ENCODE results near the gene SLC38A3. TPM values are rescaled to one million over a fixed set of nuclear protein-coding genes. Genes with fewer than 3 reads are reported as not detected.
"Not testable (repeated sequence)": the region's sequence is repeated elsewhere in the genome, so short reads cannot be mapped to it uniquely, and the experiment has no call there.

SLC38A3 gene
- total RNA-seq, 5 donors from 2014 or later (not counting 1 experiment from before 2014, with no cell fraction given) = 0.29 to 0.98 (median 0.44) TPM; not detected in 1

DNA sequence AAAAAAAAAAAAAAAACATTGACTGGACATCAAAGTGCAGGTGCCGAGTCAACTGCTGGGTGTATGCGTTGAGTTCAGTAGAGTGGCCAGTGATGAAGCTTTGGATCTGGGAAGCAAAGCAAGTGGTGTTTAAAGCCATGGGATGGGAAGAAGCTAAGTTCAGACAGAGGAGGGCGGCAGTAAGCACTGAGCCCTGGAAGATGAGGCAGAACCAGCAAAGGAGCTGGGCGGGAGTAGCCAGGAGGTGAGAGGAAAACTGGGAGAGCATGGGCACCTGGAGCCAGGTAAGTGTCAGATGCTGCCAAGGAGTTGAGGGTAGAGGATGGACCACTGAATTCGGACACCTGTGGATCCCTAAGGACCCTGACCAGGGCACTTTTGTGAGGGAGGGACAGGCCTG lies 19.6 kb downstream of the SLC38A3 start:
- H3K4me1 Mint-ChIP-seq = peaks cover 18 to 26% (median 26%) of the 10 kb centered on the region in 3 donors
- H3K4me1 ChIP-seq (ENCODE audit: control insufficient read depth in 1 of 2, extremely low read depth in 1 of 2, insufficient read depth in 2 of 2, low read length in 2 of 2) = peaks cover 0 to 45% of the 10 kb centered on the region in 2 experiments
- H3K4me3 ChIP-seq (ENCODE audit: control insufficient read depth in 1 of 2, extremely low read depth in 1 of 2, low read length in 1 of 2) = no peak overlapping the region
- peaks cover 0 to 13% of the 10 kb centered on the region in 2 experiments for H3K27me3 ChIP-seq (replicated peaks in 1 of 2; ENCODE audit: control insufficient read depth in 2 of 2, extremely low read depth in 1 of 2, insufficient read depth in 2 of 2, low read length in 1 of 2)
- no peak overlapping the region for H3K27ac Mint-ChIP-seq
- H3K27me3 Mint-ChIP-seq = peaks cover 0 to 3% of the 10 kb centered on the region in 2 donors
- POLR2A ChIA-PET = interaction anchor here in 1 of 2 donors (0.6 kb wide), 1 partner anchor 103 kb away, joined by 4 read pairs; no protein-coding TSS in a partner anchor
- H3K27ac ChIP-seq (ENCODE audit: low read length) = no peak overlapping the region
- ATAC-seq (replicated peaks in 1 of 4) (no peak), DNase-seq (no peak)
- no peaks in the 10 kb centered on the region for H3K36me3 ChIP-seq (ENCODE audit: control insufficient read depth in 2 of 2, extremely low read depth in 1 of 2, insufficient read depth in 1 of 2, low read length in 1 of 2)
- no peaks in the 10 kb centered on the region for H3K36me3 Mint-ChIP-seq
- H3K4me3 Mint-ChIP-seq = peak overlapping the region in 1 of 3 donors; percentile 14
- WGBS (ENCODE audit: insufficient coverage) = 88% methylated on average over 5 of the region's 5 CpGs
- CTCF ChIA-PET = interaction anchor here (0.7 to 5.5 kb wide), 8 partner anchors 9 to 613 kb away, joined by 3 to 60 read pairs (median 7); no protein-coding TSS in a partner anchor
- no peaks in the 10 kb centered on the region for H3K9me3 Mint-ChIP-seq
- H3K9me3 ChIP-seq = no peaks in the 10 kb centered on the region

DNA sequence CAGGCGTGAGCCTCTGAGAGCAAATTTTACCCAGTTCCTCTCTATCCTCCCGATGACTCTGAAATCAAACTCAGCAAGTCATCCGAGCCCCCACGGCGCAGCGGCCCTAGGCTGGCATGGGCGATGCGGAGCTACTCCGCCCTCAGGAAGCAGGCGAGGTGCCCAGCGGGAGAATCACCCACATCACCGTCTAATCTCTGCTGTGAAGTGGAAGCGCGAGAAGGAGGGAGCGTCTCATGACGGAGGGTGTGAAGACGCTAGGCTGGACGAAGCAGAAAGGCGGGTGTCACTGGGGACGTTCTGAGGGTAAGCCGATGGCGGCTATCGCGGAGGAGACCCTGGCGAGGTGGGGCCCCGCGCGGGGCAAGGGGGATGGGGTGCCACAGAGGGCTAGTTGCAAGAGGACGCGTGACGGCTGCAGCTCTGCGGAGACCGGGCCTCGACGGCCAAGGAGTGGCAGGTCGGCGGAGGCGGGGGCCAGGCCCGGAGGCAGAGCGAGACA lies 21.9 kb downstream of the SLC38A3 start:
- H3K36me3 Mint-ChIP-seq = no peaks in the 10 kb centered on the region
- Histone ChIP-seq H3K9me3 (no peaks in the 10 kb centered on the region), H3K27me3 (replicated peaks in 1 of 2; ENCODE audit: control insufficient read depth in 2 of 2, extremely low read depth in 1 of 2, insufficient read depth in 2 of 2, low read length in 1 of 2) (peaks cover 0 to 6% of the 10 kb centered on the region in 2 experiments), H3K27ac (ENCODE audit: low read length) (peak overlapping the region; percentile 55), H3K4me1 (ENCODE audit: control insufficient read depth in 1 of 2, extremely low read depth in 1 of 2, insufficient read depth in 2 of 2, low read length in 2 of 2) (peaks cover 0 to 32% of the 10 kb centered on the region in 2 experiments), H3K4me3 (ENCODE audit: control insufficient read depth in 1 of 2, extremely low read depth in 1 of 2, low read length in 1 of 2) (peak overlapping the region; percentile 67 to 73), H3K36me3 (ENCODE audit: control insufficient read depth in 2 of 2, extremely low read depth in 1 of 2, insufficient read depth in 1 of 2, low read length in 1 of 2) (no peaks in the 10 kb centered on the region)
- ChIA-PET CTCF (interaction anchor here (0.7 to 5.5 kb wide), 16 partner anchors 9 to 1993 kb away, joined by 3 to 60 read pairs (median 4); partner anchors contain the start of genes HYAL2 (in 1 of the 2), HYAL3 (in 1 of the 2) and NAA80 (in 1 of the 2)), POLR2A (interaction anchor here in 1 of 2 donors (1.8 kb wide), 1 partner anchor 20 kb away, joined by 4 read pairs; no protein-coding TSS in a partner anchor)
- H3K9me3 Mint-ChIP-seq = no peaks in the 10 kb centered on the region
- peaks cover 19 to 27% (median 26%) of the 10 kb centered on the region in 3 donors for H3K4me1 Mint-ChIP-seq
- ATAC-seq (replicated peaks in 1 of 4) (peak; percentile 17 to 29 (median 26)), DNase-seq (peak in 13 of 35 experiments; percentile 17 to 68 (median 32))
- peak overlapping the region; percentile 89 to 93 (median 92) for H3K4me3 Mint-ChIP-seq
- H3K27ac Mint-ChIP-seq = peak overlapping the region; percentile 76 to 86
- whole genome bisulfite sequencing (ENCODE audit: insufficient coverage) = 0% methylated on average over 30 of the region's 40 CpGs
- peaks cover 0 to 3% of the 10 kb centered on the region in 2 donors for H3K27me3 Mint-ChIP-seq

DNA sequence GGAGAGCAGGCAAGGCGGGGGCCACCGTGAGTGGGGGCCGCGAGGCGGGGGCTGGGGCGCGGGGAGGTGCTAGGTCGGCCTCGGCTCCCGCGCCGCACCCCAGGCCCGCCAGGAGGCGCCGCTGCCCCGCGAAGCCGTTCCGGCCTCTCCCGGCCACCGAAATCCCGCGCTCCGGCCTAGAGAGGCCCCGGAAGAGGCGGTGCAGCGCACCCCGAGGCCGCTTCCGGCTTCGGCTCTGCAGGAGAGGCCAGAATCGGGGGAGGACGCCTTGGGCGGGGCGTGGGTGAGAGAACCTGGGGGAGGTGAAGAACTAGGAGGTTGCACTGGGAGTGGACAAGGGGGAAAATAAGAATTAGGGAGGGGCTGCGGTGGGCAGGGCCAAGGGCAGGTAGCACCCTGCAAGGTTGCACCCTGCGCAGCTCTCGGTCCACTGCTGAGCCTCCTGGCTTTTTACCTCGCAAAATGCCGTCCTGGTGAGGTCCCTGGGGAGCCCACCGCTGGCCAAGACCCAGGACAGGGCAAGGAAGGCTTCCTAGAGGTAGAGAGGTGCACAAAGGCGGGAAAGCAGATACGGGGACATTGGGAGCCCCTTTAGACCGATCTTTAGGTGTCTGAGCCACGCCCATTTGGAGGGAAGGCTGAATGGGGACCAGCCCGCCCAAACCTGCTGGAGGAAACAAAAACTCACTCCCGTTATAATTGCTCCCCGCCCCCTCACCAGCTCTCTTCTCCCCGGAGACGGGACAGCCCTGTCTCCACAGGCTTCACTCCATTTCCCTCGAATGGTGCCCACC lies 22.5 kb downstream of the SLC38A3 start:
- Histone ChIP-seq H3K4me1 (ENCODE audit: control insufficient read depth in 1 of 2, extremely low read depth in 1 of 2, insufficient read depth in 2 of 2, low read length in 2 of 2) (peaks cover 0 to 32% of the 10 kb centered on the region in 2 experiments), H3K27ac (ENCODE audit: low read length) (peak overlapping the region; percentile 55), H3K9me3 (no peaks in the 10 kb centered on the region), H3K36me3 (ENCODE audit: control insufficient read depth in 2 of 2, extremely low read depth in 1 of 2, insufficient read depth in 1 of 2, low read length in 1 of 2) (no peaks in the 10 kb centered on the region), H3K4me3 (ENCODE audit: control insufficient read depth in 1 of 2, extremely low read depth in 1 of 2, low read length in 1 of 2) (peak overlapping the region; percentile 67 to 95), H3K27me3 (replicated peaks in 1 of 2; ENCODE audit: control insufficient read depth in 2 of 2, extremely low read depth in 1 of 2, insufficient read depth in 2 of 2, low read length in 1 of 2) (peaks cover 0 to 6% of the 10 kb centered on the region in 2 experiments)
- POLR2A ChIA-PET = interaction anchor here in 1 of 2 donors (0.8 to 1.8 kb wide), 2 partner anchors 13 to 19 kb away, joined by 3 to 4 read pairs; no protein-coding TSS in a partner anchor
- under 1% methylated on average over 43 of the region's 51 CpGs for WGBS (ENCODE audit: insufficient coverage)
- H3K9me3 Mint-ChIP-seq = no peaks in the 10 kb centered on the region
- ATAC-seq (replicated peaks in 1 of 4) (peak; percentile 85 to 87 (median 87)), DNase-seq (peak; percentile 79 to 95 (median 87))
- peaks cover 19 to 29% (median 27%) of the 10 kb centered on the region in 3 donors for H3K4me1 Mint-ChIP-seq
- H3K36me3 Mint-ChIP-seq = no peaks in the 10 kb centered on the region
- CTCF ChIA-PET = interaction anchor here (0.6 to 5.5 kb wide), 12 partner anchors 16 to 101 kb away, joined by 3 to 60 read pairs (median 4); partner anchors contain the start of genes HYAL3 (in 1 of the 2) and NAA80 (in 1 of the 2)
- peaks cover 0 to 3% of the 10 kb centered on the region in 2 donors for H3K27me3 Mint-ChIP-seq
- peak overlapping the region; percentile 84 to 88 for H3K27ac Mint-ChIP-seq
- H3K4me3 Mint-ChIP-seq = peak overlapping the region; percentile 89 to 93 (median 92)

DNA sequence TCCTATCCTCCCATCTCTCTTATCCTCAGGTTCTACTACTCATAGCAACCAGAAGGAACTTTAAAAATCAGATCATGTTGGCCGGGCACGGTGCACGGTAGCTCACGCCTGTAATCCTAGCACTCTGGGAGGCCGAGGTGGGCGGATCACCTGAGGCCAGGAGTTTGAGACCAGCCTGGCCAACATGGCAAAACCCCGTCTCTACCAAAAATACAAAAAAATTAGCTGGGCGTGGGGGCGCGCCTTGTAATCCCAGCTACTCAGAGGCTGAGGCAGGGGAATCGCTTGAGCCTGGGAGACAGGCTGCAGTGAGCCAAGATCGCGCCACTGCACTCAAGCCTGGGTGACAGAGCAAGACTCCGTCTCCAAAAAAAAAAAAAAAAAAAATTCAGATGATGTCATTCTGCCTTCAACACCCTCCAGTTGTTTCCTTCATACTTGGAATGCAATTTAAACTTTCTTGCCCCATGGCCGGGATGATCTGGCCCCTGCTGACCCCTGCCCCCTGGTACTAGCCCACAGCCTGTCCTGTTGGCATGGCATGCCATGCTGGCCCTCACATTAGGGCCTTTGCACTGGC lies 23.2 kb downstream of the SLC38A3 start:
- H3K36me3 ChIP-seq (ENCODE audit: control insufficient read depth in 2 of 2, extremely low read depth in 1 of 2, insufficient read depth in 1 of 2, low read length in 1 of 2); H3K27ac ChIP-seq (ENCODE audit: low read length); H3K36me3 Mint-ChIP-seq; H3K9me3 Mint-ChIP-seq; H3K9me3 ChIP-seq; H3K27me3 Mint-ChIP-seq; DNase-seq; ATAC-seq (replicated peaks in 1 of 4); H3K27me3 ChIP-seq (replicated peaks in 1 of 2; ENCODE audit: control insufficient read depth in 2 of 2, extremely low read depth in 1 of 2, insufficient read depth in 2 of 2, low read length in 1 of 2): not testable (repeated sequence)
- ChIA-PET POLR2A (interaction anchor here in 1 of 2 donors (0.8 to 1.8 kb wide), 2 partner anchors 12 to 19 kb away, joined by 3 to 4 read pairs; no protein-coding TSS in a partner anchor), CTCF (interaction anchor here (0.6 to 5.5 kb wide), 6 partner anchors 15 to 100 kb away, joined by 3 to 60 read pairs (median 4); no protein-coding TSS in a partner anchor)
- 63% methylated on average over 15 of the region's 15 CpGs for WGBS (ENCODE audit: insufficient coverage)
- Mint-ChIP-seq H3K4me1 (peaks cover 19 to 33% (median 27%) of the 10 kb centered on the region in 3 donors), H3K4me3 (peak overlapping the region; percentile 89 to 93 (median 91)), H3K27ac (peak overlapping the region; percentile 84 to 88)
- peak overlapping the region; percentile 67 to 95 for H3K4me3 ChIP-seq (ENCODE audit: control insufficient read depth in 1 of 2, extremely low read depth in 1 of 2, low read length in 1 of 2)
- peaks cover 0 to 32% of the 10 kb centered on the region in 2 experiments for H3K4me1 ChIP-seq (ENCODE audit: control insufficient read depth in 1 of 2, extremely low read depth in 1 of 2, insufficient read depth in 2 of 2, low read length in 2 of 2)

DNA sequence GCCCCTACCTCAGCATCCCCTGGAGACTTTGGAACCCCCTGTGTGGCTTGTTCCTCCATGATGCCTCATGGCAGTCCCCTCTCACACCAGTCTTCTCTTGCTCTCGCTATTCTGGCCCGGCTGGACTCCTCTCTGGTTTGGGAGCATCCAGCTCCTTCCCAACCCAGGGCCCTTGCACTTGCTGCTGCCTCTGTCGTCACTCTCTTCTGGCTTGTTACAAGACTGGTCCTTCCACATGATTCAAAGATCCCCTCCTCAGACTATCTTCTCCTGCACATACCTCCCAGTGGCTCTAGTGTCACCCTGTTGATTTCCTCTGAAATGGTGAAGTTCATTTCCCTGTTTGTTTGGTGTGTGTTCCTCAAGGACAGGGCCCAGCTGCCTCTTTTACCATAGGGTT lies 24.4 kb downstream of the SLC38A3 start:
- peaks cover 21 to 33% (median 29%) of the 10 kb centered on the region in 3 donors for H3K4me1 Mint-ChIP-seq
- ChIA-PET CTCF (interaction anchor here in 1 of 2 donors (0.6 to 5.5 kb wide), 3 partner anchors 10 to 17 kb away, joined by 3 to 60 read pairs (median 5); no protein-coding TSS in a partner anchor), POLR2A (interaction anchor here in 1 of 2 donors (0.6 kb wide), 1 partner anchor 26 kb away, joined by 8 read pairs; no protein-coding TSS in a partner anchor)
- H3K36me3 ChIP-seq (ENCODE audit: control insufficient read depth in 2 of 2, extremely low read depth in 1 of 2, insufficient read depth in 1 of 2, low read length in 1 of 2) = no peaks in the 10 kb centered on the region
- no peak overlapping the region for H3K4me3 ChIP-seq (ENCODE audit: control insufficient read depth in 1 of 2, extremely low read depth in 1 of 2, low read length in 1 of 2)
- WGBS (ENCODE audit: insufficient coverage) = 100% methylated on average over 2 of the region's 3 CpGs
- no peaks in the 10 kb centered on the region for H3K9me3 ChIP-seq
- peak overlapping the region; percentile 10 to 46 for H3K27ac Mint-ChIP-seq
- H3K27me3 ChIP-seq (replicated peaks in 1 of 2; ENCODE audit: control insufficient read depth in 2 of 2, extremely low read depth in 1 of 2, insufficient read depth in 2 of 2, low read length in 1 of 2) = peaks cover 0 to 6% of the 10 kb centered on the region in 2 experiments
- H3K27ac ChIP-seq (ENCODE audit: low read length) = no peak overlapping the region
- H3K4me1 ChIP-seq (ENCODE audit: control insufficient read depth in 1 of 2, extremely low read depth in 1 of 2, insufficient read depth in 2 of 2, low read length in 2 of 2) = peaks cover 0 to 32% of the 10 kb centered on the region in 2 experiments
- peak overlapping the region in 2 of 3 donors; percentile 17 to 49 for H3K4me3 Mint-ChIP-seq
- no peaks in the 10 kb centered on the region for H3K9me3 Mint-ChIP-seq
- no peak for ATAC-seq (replicated peaks in 1 of 4)
- no peaks in the 10 kb centered on the region for H3K36me3 Mint-ChIP-seq
- DNase-seq = no peak
- no peaks in the 10 kb centered on the region for H3K27me3 Mint-ChIP-seq
